Natural killer cell (primary cell): Measurements from ENCODE around the gene RPL36. TPM values are rescaled to one million over a fixed set of nuclear protein-coding genes. Genes with fewer than 3 reads are reported as not detected.

Experiments used
- ATAC-seq, 3 donors: fragments of 150-1000 bp in 2 of 3; fragments of 200-7000 bp in 1 of 3; cut with Tn5 transposase; 1 replicate in 1 of 3; 2 replicates in 2 of 3; pipeline ENCODE4 v1.10.0; 2021; ENCODE audit warnings: mild to moderate bottlenecking in 2 of 3, moderate library complexity in 2 of 3
- DNase-seq, 2 donors: peaks; one replicate each; pipeline versions ENCODE4 v3.0.0 to v3.0.0-alpha.2; 2013 to 2021; ENCODE audit warnings: mixed read lengths in 1 of 2
- H3K27ac ChIP-seq: one replicate; pipeline ENCODE4 v1.5.1; 2013; ENCODE audit warnings: mild to moderate bottlenecking, low read length
- H3K27me3 ChIP-seq: one replicate; pipeline ENCODE4 v1.6.1; 2013; ENCODE audit warnings: low read length; ENCODE audit not compliant: control insufficient read depth, insufficient read depth
- H3K36me3 ChIP-seq: one replicate; pipeline ENCODE4 v1.6.1; 2013; ENCODE audit warnings: low read length; ENCODE audit not compliant: control insufficient read depth, insufficient read depth
- H3K4me1 ChIP-seq: one replicate; pipeline ENCODE4 v1.6.1; 2013; ENCODE audit warnings: low read length; ENCODE audit not compliant: control insufficient read depth, insufficient read depth
- H3K4me3 ChIP-seq: one replicate; pipeline ENCODE4 v1.5.1; 2013; ENCODE audit warnings: low read length
- H3K9me3 ChIP-seq: one replicate; pipeline ENCODE4 v1.6.1; 2013; ENCODE audit warnings: low read length; ENCODE audit not compliant: control insufficient read depth, insufficient read depth
- H3K27ac Mint-ChIP-seq, 2 donors: one replicate each; pipeline ENCODE4 v1.8.0; 2022; ENCODE audit warnings: mild to moderate bottlenecking in 2 of 2, mixed read lengths in 2 of 2, moderate library complexity in 1 of 2
- H3K27me3 Mint-ChIP-seq, 2 donors: one replicate each; pipeline ENCODE4 v1.8.0; 2022; ENCODE audit warnings: low read depth in 2 of 2, mixed read lengths in 2 of 2
- H3K36me3 Mint-ChIP-seq: one replicate; pipeline ENCODE4 v1.8.0; 2022; ENCODE audit warnings: mixed read lengths
- H3K4me1 Mint-ChIP-seq, 2 donors: one replicate each; pipeline ENCODE4 v1.8.0; 2022; ENCODE audit warnings: mixed read lengths in 2 of 2
- H3K4me3 Mint-ChIP-seq: one replicate; pipeline ENCODE4 v1.8.0; 2022; ENCODE audit warnings: mild to moderate bottlenecking, moderate library complexity, mixed read lengths
- H3K9me3 Mint-ChIP-seq, 2 donors: one replicate each; pipeline ENCODE4 v1.8.0; 2022; ENCODE audit warnings: mixed read lengths in 2 of 2
- WGBS: methylation state at CpG from one replicate; pipeline ENCODE4 v1.1.7; 2013; ENCODE audit warnings: missing lambda C conversion rate; ENCODE audit not compliant: insufficient coverage; 5-methylcytosine and 5-hydroxymethylcytosine counted together
- intact Hi-C: fragments of 100-400 bp; cut with micrococcal nuclease; formaldehyde crosslinking; loops from one replicate; pipeline ENCODE4 v1.14.2; 2022
- total RNA-seq, 4 donors: library from RNA; stranded (reverse); fragments of 120-200 nt in 1 of 4; gene quantifications; one replicate each; pipeline versions ENCODE4 v1.2.3 to v1.2.4, GENCODE V29; 2013 to 2022
- TF ChIP-seq, protein P1 (sequence below): fragments of 200-600 bp; IDR thresholded peaks from one replicate; pipeline ENCODE4 v1.8.0; 2022; ENCODE audit warnings: antibody characterized with exemption

Gene RPL36
- total RNA-seq, 3 donors from 2014 or later (not counting 1 experiment from before 2014, with no cell fraction given): 363 to 505 (median 459) TPM

DNA sequence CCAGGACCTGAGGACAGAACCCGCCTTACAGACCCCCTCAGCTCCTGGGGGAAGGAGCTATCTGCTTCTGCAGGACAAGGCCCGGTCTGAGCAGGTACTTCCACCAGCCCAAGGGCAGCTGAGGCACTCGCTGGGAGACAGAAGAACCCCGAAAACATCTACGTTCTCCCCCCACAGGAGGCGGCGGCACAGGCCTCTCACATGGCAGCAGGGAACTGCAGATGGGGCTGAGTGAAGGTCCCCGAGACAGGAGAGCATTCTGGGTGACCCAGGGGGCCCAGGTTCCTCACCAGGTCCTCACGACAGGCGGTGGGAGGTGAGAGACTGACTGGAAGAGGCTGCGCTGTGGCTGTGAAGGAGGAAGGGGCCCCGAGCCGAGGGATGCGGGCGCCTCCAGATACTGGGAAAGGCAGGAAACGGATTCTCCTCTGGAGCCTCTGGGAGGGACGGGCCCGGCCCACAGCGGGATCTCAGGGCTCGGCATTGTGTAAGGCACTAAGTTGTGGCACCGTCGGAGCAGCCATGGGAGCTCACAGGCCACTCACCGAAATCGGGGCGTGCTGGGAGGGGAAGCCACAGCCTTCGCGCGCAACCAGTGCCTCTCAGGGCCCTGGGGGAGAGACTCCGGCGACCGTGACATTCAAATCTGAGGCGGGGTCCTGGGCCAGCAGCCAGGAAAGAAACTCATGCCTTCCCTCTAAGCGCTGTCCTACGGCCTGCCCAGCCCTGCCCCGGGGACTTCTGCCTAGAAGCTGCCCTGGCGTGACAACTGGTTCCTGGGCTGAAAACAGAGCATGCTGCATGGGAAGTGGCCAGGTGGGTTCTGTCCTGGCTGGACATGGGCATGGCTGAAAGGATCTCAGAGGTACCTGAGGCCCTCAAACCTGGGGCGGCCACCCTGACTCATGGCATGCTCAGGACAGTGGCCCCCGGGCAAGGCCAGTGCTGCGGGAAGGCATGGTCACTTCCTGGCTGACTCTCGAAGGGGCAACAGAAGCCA, 14.0 kb downstream of the RPL36 start:
- no peaks in the 10 kb centered on the region for H3K27me3 ChIP-seq
- ATAC-seq (no peak), DNase-seq (peak in 1 of 2 donors; percentile 1)
- peaks cover 0 to 5% of the 10 kb centered on the region in 2 donors for H3K4me1 Mint-ChIP-seq
- H3K4me3 ChIP-seq: no peak overlapping the region
- H3K27ac ChIP-seq: no peak overlapping the region
- TF ChIP-seq, protein P1, sequence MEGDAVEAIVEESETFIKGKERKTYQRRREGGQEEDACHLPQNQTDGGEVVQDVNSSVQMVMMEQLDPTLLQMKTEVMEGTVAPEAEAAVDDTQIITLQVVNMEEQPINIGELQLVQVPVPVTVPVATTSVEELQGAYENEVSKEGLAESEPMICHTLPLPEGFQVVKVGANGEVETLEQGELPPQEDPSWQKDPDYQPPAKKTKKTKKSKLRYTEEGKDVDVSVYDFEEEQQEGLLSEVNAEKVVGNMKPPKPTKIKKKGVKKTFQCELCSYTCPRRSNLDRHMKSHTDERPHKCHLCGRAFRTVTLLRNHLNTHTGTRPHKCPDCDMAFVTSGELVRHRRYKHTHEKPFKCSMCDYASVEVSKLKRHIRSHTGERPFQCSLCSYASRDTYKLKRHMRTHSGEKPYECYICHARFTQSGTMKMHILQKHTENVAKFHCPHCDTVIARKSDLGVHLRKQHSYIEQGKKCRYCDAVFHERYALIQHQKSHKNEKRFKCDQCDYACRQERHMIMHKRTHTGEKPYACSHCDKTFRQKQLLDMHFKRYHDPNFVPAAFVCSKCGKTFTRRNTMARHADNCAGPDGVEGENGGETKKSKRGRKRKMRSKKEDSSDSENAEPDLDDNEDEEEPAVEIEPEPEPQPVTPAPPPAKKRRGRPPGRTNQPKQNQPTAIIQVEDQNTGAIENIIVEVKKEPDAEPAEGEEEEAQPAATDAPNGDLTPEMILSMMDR: no peak
- no peaks in the 10 kb centered on the region for H3K9me3 Mint-ChIP-seq
- no peak overlapping the region for H3K27ac Mint-ChIP-seq
- peaks cover 52% of the 10 kb centered on the region for H3K36me3 ChIP-seq
- intact Hi-C loops: no loop called here
- no peaks in the 10 kb centered on the region for H3K4me1 ChIP-seq
- WGBS: 97% methylated on average over 40 of the region's 40 CpGs
- H3K27me3 Mint-ChIP-seq: no peaks in the 10 kb centered on the region
- H3K4me3 Mint-ChIP-seq: no peak overlapping the region
- H3K9me3 ChIP-seq: no peaks in the 10 kb centered on the region
- no peaks in the 10 kb centered on the region for H3K36me3 Mint-ChIP-seq

DNA sequence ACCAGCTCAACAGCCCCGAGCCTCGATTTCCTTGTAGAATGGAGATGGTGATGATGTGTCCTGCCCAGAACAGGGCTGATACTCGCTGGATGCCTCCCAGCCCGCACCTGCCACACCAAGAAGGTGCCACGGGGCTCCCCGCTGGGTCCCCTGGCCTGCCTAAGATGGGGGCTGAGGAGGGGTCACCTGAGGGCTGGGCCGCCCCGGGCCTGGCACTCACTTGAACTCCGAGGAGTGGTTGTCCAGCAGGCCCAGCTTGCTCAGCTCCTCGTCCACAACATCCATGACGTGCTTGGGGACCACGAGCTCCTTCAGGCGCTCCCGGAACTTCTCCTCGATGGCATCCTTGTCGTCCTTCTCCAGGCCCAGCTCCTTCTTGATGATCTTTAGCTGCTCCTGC, 15.5 kb downstream of the RPL36 start:
- no peaks in the 10 kb centered on the region for H3K36me3 Mint-ChIP-seq
- H3K4me3 Mint-ChIP-seq: no peak overlapping the region
- H3K9me3 ChIP-seq: no peaks in the 10 kb centered on the region
- no peaks in the 10 kb centered on the region for H3K27me3 Mint-ChIP-seq
- DNase-seq (peak in 1 of 2 donors; percentile 5), ATAC-seq (no peak)
- no peak overlapping the region for H3K27ac Mint-ChIP-seq
- no peak overlapping the region for H3K27ac ChIP-seq
- H3K4me1 Mint-ChIP-seq: peaks cover 0 to 5% of the 10 kb centered on the region in 2 donors
- no peaks in the 10 kb centered on the region for H3K4me1 ChIP-seq
- H3K27me3 ChIP-seq: no peaks in the 10 kb centered on the region
- TF ChIP-seq, protein P1: no peak
- 91% methylated on average over 16 of the region's 16 CpGs for WGBS
- H3K36me3 ChIP-seq: peaks cover 51% of the 10 kb centered on the region
- intact Hi-C loops: no loop called here
- no peaks in the 10 kb centered on the region for H3K9me3 Mint-ChIP-seq
- no peak overlapping the region for H3K4me3 ChIP-seq

DNA sequence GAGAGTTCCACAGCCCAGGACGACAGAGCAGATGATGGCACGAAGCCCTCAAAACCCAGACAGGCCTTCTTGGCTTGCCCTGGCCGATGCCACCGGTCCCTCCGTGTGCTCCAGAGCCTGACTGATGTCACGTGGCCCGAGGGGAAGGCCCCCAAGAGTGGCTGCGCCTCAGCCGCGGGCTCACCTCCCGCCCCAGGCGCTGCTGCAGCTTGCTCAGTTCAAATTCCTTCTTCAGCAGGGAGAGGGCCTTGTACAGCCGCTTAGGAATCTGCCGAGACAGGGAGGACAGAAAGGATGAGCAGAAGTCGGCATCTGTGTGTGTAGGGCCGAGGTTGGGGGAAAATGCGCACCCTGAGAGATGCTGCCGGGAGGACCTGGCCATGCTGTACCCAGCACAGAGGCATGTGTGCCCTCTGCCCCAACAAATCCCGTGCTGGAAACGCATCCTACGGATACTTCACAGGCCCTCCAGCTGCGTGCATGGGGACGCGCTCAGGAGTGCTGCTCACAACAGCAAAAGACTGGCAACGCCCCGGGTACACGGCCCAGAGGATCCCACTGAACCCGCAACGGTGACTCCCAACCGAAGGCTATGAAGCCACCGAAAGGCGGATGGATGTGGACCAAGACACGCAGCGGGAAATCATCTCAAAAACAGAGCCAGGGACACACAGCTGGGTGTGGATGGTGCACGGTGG, 16.9 kb downstream of the RPL36 start:
- Histone ChIP-seq H3K27me3 (no peaks in the 10 kb centered on the region), H3K4me3 (no peak overlapping the region), H3K27ac (no peak overlapping the region), H3K36me3 (peaks cover 60% of the 10 kb centered on the region), H3K9me3 (no peaks in the 10 kb centered on the region), H3K4me1 (no peaks in the 10 kb centered on the region)
- WGBS: 97% methylated on average over 35 of the region's 35 CpGs
- Mint-ChIP-seq H3K27ac (no peak overlapping the region), H3K36me3 (no peaks in the 10 kb centered on the region), H3K9me3 (no peaks in the 10 kb centered on the region), H3K4me1 (peaks cover 0 to 5% of the 10 kb centered on the region in 2 donors), H3K27me3 (no peaks in the 10 kb centered on the region), H3K4me3 (no peak overlapping the region)
- TF ChIP-seq, protein P1: no peak
- DNase-seq (no peak), ATAC-seq (no peak)
- intact Hi-C loops: no loop called here
